Renal cortical epithelial cell (primary cell): ENCODE results near the gene ZNF146. TPM values are rescaled to one million over a fixed set of nuclear protein-coding genes. Genes with fewer than 3 reads are reported as not detected.
"Not testable (repeated sequence)": the region's sequence is repeated elsewhere in the genome, so short reads cannot be mapped to it uniquely, and the experiment has no call there.

ENCODE experiments used
- DNase-seq: peaks from one replicate; pipeline ENCODE4 v3.0.0-alpha.2; 2011; ENCODE audit warnings: low read depth
- total RNA-seq: library from RNA; depleted of rRNA; stranded (reverse); fragments of >200 nt; gene quantifications from 2 replicates; pipeline ENCODE4 v1.2.3, GENCODE V29; 2014

The ZNF146 gene
- total RNA-seq, 1 donor from 2014 or later, result 190 TPM

DNA sequence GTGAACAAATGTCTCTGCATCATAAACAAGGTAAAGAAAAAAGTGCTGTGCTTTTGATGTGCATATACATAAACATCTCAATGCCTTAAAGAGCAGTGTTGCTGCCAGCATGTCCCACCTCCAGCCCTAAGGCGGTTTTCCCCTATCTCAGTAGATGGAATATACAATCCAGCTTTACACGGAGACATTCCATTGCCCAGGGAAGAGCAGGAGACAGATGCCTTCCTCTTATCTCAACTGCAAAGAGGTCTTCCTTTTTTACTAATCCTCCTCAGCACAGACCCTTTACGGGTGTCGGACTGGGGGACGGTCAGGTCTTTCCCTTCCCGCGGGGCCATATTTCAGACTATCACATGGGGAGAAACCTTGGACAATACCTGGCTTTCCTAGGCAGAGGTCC, 18.7 kb downstream of the ZNF146 start:
- not testable (repeated sequence) for DNase-seq

GRCh38 chr19:36236304-36236945, 21.5 kb downstream of the ZNF146 start:
- no peak for DNase-seq

DNA sequence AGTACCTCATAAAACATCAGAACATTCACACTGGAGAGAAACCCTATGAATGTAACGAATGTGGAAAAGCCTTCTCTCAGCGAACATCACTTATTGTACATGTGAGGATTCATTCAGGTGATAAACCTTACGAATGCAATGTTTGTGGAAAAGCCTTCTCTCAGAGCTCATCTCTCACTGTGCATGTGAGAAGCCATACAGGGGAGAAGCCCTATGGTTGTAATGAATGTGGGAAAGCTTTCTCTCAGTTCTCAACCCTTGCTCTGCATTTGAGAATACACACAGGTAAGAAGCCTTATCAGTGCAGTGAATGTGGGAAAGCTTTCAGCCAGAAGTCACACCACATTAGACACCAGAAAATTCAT, 22.0 kb downstream of the ZNF146 start:
- DNase-seq, result no peak

DNA sequence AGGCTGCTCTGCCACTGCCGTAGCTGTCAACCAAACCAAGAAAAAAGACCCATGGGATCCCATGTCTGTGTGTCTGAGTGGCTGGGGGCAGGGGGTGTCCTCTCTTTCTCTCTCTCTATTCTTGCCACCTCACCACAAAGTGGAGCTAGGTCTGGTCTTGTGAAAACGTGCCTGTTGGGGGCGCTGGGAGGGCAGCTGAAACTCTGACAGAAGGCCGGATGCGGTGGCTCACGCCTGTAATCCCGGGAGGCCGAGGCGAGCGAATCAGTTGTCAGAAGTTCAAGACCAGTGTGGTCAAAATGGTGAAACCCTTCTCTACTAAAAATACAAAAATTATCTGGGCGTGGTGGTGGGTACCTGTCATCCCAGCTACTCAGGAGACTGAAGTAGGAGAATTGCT, 29.2 kb downstream of the ZNF146 start:
- DNase-seq, result no peak

DNA sequence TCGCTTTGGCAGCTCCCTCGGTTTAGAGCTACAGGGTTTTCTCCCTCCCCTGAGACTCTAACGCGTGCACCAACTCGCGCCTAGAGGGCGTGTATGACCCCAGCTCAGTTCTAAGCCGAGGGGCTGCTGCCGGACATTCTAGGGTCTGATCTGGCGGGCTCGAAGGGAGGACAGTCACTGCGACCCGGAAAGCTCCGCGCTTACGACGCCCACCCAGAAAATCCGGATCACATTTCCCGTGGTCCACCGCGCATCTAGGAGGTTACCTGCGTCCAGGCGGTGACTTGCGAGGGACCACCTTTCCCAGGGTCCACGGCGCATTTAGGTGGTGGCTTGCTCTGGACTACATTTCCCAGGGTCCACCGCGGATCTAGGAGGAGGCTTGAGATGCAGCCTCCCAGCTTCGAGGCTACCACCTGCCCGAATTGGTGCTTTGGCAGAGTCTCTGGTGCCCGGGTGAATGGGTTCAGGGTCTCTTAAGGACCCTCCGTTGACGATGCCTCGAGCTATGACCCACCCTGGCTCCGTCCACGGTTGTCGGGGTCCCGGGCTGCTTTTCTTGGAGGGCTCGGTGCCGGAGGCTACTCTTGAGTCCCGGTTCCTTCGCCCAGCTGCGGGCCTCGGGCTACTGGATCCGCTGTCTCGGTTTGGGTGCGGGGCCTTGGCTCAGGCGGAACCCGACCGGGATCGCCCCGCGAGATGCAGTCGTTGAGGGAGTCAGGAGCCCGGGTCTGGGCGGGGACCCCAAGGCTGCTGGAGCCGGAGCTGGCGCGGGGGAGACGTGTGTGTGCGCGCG, 30.5 kb downstream of the ZNF146 start:
- no peak for DNase-seq

- DNase-seq, result no peak
These were observed 31.1 kb downstream of the ZNF146 start for GRCh38 chr19:36246006-36246481.

DNA sequence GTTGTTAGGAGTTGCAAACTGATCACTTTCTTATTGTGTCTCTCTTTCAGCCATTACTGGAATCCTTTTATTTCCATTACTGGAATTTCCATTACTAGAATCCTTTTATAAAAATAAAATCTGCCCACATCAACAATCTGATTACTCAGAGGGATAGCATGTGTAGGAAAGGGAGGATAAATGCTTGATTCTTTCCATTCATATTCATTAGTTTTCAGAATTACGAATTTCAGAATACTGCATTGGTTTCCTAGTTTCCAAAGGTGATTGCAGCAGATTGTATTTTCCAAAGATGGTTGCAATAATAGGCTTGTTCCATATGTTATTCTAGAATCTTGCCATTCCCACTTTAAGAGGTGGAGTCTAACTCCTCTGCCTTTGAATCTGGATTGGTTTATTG, 37.1 kb downstream of the ZNF146 start:
- no peak for DNase-seq

- no peak for DNase-seq
These were observed 39.9 kb downstream of the ZNF146 start for GRCh38 chr19:36254848-36255247.

DNA sequence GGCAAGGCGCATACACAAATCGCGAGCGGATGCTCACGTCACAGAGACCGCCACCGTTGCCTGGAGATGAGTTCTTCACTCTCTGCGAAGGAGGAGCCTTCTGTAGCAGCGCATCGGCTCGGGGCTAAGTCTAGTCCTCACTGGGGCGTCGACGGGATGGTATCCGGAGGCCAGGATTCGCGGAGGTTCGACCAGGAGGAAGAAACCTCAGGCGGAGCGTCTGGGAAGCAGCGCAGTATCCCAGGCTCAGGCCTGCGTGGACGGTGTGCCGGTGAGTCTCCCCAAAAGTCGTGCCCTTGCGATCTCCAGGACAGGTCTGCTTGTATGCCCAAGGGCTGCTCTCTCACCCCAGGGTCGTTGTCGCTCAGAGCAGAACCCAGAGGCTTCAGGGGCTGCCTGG, 40.4 kb downstream of the ZNF146 start:
- no peak for DNase-seq

DNA sequence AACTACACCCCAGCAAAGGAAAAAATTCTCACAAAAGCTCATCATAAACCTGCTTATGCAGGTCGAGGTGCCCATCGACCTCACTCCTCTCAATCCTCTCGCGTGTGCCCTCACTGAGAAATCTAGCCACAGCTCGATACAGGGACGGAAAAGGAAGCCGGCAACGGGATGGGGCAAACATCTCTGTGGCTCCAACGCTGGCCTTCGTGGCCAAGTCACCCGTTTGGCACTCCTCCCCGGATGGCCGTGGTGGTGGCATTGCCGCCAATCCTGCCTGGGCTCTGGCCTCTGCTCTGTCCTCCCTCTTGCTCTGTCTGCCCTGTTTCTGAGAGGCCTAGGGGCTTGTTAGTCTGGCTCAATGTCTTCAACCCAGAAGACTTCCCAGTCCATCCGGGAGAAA, 41.2 kb downstream of the ZNF146 start:
- no peak for DNase-seq

DNA sequence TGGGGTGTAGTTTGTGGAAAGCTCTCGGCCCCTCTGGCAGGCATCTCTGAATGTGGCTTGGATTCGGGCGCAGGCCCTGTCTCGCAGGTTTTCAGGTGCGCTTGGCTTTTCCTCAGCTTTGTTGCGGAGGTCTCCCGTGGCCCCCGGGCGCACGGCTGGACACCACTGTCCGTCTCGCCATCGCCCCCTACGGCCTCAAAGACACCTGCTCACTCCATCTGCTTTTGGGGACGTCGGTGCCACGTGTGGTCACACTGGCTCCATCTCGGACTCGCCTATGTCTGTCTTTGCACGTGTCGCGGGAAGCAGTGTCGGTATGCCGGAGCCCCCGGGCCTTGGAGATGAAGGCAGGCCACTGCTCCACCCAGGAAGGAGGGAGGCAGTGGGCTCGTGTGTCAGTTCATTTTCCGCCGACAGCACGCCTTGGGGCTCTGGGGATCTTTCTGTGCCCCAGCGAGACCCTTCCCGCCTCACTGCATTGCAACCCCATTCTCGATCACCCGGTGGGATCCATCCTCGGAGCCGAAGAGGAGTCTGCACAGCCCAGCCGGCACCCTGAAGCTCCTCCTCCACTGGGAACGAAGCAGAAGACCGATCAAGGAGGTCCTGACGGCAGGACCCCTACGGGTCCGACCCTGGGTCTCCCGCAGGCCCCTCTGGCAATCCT, 42.1 kb downstream of the ZNF146 start:
- DNase-seq, result no peak

DNA sequence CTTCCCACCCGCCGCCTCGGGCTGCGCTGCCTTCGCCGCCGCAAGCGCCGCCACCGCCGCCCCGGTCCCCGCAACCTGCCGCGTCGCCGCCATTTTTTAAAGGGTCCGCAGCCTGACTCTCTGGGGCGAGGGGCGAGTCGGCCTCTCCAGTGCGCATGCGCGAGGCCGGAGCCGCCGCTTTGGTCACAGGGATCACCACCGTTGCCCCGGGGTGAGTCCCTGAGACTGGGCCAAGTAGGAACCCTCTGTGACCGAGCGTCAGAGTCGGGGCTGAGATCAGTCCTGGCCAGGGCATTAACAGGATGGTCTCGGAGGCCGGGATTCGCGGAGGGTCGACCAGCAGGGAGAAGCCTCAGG, 42.6 kb downstream of the ZNF146 start:
- DNase-seq, result no peak

DNA sequence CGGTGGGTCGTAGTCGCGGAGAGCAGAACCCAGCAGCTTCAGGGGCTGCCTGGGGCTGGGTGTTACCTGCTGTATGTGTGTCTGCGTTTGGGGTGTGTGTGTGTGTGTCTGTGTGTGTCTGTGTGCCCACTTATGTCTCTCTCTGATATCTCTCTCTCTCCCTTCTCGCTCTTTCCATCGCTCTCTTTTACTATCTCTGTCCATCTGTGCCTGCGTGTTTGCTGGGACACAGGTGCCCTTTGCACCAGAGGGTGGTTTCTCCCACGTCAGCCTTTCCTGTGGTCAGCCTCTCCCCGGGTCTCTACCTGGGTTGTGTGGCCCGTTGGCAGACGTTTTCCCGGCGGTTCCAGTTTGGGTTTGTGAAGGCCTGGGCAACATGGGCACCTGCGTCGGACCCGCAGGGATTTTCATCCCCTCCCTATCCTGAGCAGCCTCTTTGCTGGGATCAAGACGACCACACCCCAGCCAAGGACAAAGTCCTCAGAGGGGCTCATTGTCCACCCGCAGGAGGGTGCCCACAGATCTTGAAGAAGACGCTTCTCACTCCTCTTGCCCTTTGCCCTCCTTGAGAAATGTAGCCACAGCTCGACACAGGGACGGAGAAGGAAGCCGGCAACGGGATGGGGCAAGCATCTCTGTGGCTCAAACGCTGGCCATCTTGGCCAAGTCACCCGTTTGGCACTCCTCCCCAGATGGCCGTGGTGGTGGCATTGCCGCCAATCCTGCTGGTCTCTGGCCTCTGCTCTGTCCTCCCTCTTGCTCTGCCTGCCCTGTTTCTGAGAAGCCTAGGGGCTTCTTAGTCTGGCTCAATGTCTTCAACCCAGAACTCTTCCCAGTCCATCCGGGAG, 43.3 kb downstream of the ZNF146 start:
- no peak for DNase-seq

DNA sequence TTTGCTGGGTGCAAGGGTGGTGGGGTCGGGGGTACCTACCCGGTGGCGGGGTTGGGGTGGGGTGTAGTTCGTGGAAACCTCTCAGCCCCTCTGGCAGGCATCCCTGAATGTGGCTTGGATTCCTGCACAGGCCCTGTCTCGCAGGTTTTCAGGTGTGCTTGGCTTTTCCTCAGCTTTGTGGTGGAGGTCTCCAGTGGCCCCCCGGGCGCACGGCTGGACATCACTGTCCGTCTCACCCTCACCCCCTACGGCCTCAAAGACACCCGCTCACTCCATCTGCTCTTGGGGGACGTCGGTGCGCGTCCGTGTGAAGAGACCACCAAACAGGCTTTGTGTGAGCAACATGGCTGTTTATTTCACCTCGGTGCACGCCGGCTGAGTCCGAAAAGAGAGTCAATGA, 44.3 kb downstream of the ZNF146 start:
- DNase-seq, result no peak

DNA sequence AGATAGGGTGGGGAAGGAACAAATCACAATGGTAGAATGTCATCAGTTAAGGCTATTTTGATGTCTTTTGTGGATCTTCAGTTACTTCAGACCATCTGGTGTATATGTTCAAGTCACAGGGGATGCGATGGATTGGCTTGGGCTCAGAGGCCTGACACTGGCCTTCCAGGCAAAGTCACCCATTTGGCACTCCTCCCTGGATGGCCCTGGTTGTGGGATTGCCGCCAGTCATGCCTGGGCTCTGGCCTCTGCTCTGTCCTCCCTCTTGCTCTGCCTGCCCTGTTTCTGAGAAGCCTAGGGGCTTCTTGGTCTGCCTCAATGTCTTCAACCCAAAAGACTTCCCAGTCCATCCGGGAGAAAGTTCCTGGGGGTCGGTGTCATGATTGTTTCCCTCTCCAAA, 50.2 kb downstream of the ZNF146 start:
- DNase-seq, result no peak

GRCh38 chr19:36265856-36266374, 51.0 kb downstream of the ZNF146 start:
- DNase-seq, result no peak

DNA sequence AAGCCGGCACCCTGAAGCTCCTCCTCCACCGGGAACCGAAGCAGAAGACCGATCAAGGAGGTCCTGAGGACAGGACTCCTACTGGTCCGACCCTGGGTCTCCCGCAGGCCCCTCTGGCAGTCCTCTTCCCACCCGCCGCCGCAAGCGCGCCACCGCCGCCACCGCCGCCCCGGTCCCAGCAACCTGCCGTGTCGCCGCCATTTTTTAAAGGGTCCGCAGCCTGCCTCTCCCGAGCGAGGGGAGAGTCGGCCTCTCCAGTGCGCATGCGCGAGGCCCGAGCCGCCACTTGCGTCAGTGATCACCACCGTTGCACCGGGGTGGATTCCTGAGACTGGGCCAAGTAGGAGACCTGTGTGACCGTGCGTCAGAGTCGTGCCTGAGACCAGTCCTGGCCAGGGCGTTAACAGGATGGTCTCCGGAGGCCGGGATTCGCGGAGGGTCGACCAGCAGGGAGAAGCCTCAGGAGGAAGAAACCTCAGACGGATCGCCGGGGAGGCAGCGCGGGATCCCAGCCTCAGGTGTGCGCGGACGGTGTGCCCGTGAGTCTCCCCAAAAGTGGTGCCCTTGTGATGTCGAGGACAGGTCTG, 51.6 kb downstream of the ZNF146 start:
- no peak for DNase-seq

- no peak for DNase-seq
These were observed 52.3 kb downstream of the ZNF146 start for GRCh38 chr19:36267061-36267845.

DNA sequence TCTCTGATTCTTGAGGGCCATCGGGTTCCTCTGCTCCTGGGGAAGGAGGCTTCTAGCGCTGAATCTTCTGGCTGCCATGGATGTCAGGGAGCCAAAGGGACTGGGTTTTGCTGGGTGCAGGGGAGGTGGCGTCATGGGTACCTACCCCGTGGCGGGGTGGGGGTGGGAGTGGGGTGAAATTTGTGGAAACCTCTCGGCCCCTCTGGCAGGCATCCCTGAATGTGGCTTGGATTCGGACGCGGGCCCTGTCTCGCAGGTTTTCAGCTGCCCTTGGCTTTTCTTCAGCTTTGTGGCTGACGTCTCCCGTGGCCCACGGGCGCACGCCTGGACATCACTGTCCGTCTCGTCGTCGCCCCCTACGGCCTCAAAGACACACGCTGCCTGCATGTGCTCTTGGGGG, 53.2 kb downstream of the ZNF146 start:
- DNase-seq, result not testable (repeated sequence)

GRCh38 chr19:36268591-36268990, 53.7 kb downstream of the ZNF146 start:
- not testable (repeated sequence) for DNase-seq

- DNase-seq, result not testable (repeated sequence)
These were observed 54.4 kb downstream of the ZNF146 start for GRCh38 chr19:36269295-36269694.
